AG09309 (cell line): ENCODE results near the gene ARHGEF3.
"Not testable (repeated sequence)": the region's sequence is repeated elsewhere in the genome, so short reads cannot be mapped to it uniquely, and the experiment has no call there.

Source experiments
- DNase-seq: peaks from one replicate; pipeline ENCODE4 v3.0.0-alpha.2; 2010; ENCODE audit warnings: low read depth
- H3K4me3 ChIP-seq: 2 replicates; pipeline ENCODE4 v1.5.1; 2011; ENCODE audit warnings: mild to moderate bottlenecking, low read depth, low read length, moderate library complexity; ENCODE audit not compliant: control insufficient read depth
- TF ChIP-seq, protein P1 (sequence below): IDR thresholded peaks from 2 replicates; pipeline ENCODE4 v1.5.1; 2011; ENCODE audit warnings: mild to moderate bottlenecking, low read depth, low read length, inconsistent platforms; ENCODE audit not compliant: insufficient read depth, control insufficient read depth; ENCODE audit errors: missing control alignments

Gene ARHGEF3

GRCh38 chr3:56742887-56743286, 58.9 kb downstream of the ARHGEF3 start:
- TF ChIP-seq, protein P1, sequence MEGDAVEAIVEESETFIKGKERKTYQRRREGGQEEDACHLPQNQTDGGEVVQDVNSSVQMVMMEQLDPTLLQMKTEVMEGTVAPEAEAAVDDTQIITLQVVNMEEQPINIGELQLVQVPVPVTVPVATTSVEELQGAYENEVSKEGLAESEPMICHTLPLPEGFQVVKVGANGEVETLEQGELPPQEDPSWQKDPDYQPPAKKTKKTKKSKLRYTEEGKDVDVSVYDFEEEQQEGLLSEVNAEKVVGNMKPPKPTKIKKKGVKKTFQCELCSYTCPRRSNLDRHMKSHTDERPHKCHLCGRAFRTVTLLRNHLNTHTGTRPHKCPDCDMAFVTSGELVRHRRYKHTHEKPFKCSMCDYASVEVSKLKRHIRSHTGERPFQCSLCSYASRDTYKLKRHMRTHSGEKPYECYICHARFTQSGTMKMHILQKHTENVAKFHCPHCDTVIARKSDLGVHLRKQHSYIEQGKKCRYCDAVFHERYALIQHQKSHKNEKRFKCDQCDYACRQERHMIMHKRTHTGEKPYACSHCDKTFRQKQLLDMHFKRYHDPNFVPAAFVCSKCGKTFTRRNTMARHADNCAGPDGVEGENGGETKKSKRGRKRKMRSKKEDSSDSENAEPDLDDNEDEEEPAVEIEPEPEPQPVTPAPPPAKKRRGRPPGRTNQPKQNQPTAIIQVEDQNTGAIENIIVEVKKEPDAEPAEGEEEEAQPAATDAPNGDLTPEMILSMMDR: no peak
- no peak overlapping the region for H3K4me3 ChIP-seq
- DNase-seq: no peak

- DNase-seq: no peak
- TF ChIP-seq, protein P1: no peak
- no peak overlapping the region for H3K4me3 ChIP-seq
Observed at GRCh38 chr3:56739036-56739435, 62.7 kb downstream of the ARHGEF3 start.

GRCh38 chr3:56737006-56737405, 64.7 kb downstream of the ARHGEF3 start:
- DNase-seq: no peak
- TF ChIP-seq, protein P1: no peak
- H3K4me3 ChIP-seq: no peak overlapping the region

GRCh38 chr3:56732109-56732508, 69.6 kb downstream of the ARHGEF3 start:
- DNase-seq: no peak
- no peak overlapping the region for H3K4me3 ChIP-seq
- TF ChIP-seq, protein P1: no peak

DNA sequence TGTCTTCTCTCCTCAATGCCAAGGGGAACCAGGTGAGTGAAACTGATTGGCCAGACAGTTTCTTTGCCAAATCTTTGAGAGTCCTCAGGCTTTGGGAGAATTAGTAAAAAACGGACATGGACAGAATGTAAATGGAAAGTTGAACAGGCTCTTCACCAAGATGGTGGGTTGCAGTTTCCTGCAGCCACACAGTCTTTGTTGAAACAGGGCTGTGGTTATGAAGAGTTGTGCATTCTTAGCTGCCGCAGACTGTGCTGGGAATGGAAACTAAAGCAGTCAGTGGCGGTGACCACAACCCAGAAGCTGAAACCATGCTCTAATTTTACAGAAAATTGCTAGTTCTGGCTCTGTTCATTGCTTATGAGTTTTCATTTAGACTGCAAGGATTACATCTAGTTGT, 76.6 kb downstream of the ARHGEF3 start:
- DNase-seq: no peak
- no peak overlapping the region for H3K4me3 ChIP-seq
- TF ChIP-seq, protein P1: no peak

DNA sequence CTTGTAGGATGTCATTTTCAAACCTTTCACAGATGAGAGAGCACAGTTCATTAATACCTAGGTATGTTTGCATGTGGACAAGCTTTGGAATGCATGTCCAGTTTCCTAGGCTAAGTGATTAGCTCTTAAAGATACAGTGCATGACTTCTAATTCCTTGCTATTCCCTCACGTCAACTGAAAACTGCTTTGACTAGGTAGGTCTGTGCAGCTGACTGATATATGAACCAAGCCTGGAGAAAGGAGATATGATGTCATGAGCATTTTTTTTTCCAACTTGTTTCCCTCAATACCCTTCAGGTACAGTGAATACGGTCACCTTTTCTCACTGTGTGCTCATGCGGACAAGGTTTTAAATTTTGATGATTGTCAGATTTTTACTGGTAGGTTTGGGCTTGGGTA, 77.1 kb downstream of the ARHGEF3 start:
- no peak for DNase-seq
- no peak overlapping the region for H3K4me3 ChIP-seq
- TF ChIP-seq, protein P1: no peak

GRCh38 chr3:56720849-56721248, 80.9 kb downstream of the ARHGEF3 start:
- no peak for DNase-seq
- no peak overlapping the region for H3K4me3 ChIP-seq
- TF ChIP-seq, protein P1: no peak

- DNase-seq, H3K4me3 ChIP-seq: not testable (repeated sequence)
Observed at GRCh38 chr3:56718809-56719208, 82.9 kb downstream of the ARHGEF3 start.
